Measurements from ENCODE around the gene BRSK2. TPM values are rescaled to one million over a fixed set of nuclear protein-coding genes. Genes with fewer than 3 reads are reported as not detected.

Gene BRSK2
- total RNA-seq, 3 donors from 2014 or later, result 0.58 to 4.3 (median 0.60) TPM

GRCh38 chr11:1480555-1481482, 91.1 kb downstream of the BRSK2 start:
- Histone ChIP-seq H3K36me3 (ENCODE audit: low read depth) (no peaks in the 10 kb centered on the region), H3K4me3 (no peak overlapping the region), H3K9me3 (no peaks in the 10 kb centered on the region), H3K4me1 (ENCODE audit: low read depth) (peaks cover 6% of the 10 kb centered on the region)
- intact Hi-C loops (cut with DNase I, micrococcal nuclease), result no loop called here
- DNase-seq (peak in 2 of 3 donors; percentile 23 to 44), ATAC-seq (no peak)
- no peak for TF ChIP-seq CTCF (IDR thresholded peaks at IDR 0.05)

GRCh38 chr11:1481483-1481825, 91.7 kb downstream of the BRSK2 start:
- ATAC-seq (no peak), DNase-seq (no peak)
- H3K9me3 ChIP-seq, result no peaks in the 10 kb centered on the region
- H3K4me3 ChIP-seq, result no peak overlapping the region
- H3K4me1 ChIP-seq (ENCODE audit: low read depth), result peaks cover 13% of the 10 kb centered on the region
- no peak for TF ChIP-seq CTCF (IDR thresholded peaks at IDR 0.05)
- intact Hi-C loops (cut with DNase I, micrococcal nuclease), result no loop called here
- H3K36me3 ChIP-seq (ENCODE audit: low read depth), result no peaks in the 10 kb centered on the region

GRCh38 chr11:1481861-1482441, 92.2 kb downstream of the BRSK2 start:
- TF ChIP-seq CTCF (IDR thresholded peaks at IDR 0.05), result no peak
- DNase-seq (peak in 2 of 3 donors; percentile 23 to 32), ATAC-seq (no peak)
- Histone ChIP-seq H3K36me3 (ENCODE audit: low read depth) (no peaks in the 10 kb centered on the region), H3K4me3 (no peak overlapping the region), H3K9me3 (no peaks in the 10 kb centered on the region), H3K4me1 (ENCODE audit: low read depth) (peaks cover 16% of the 10 kb centered on the region)
- intact Hi-C loops (cut with DNase I, micrococcal nuclease), result no loop called here

- Histone ChIP-seq H3K36me3 (ENCODE audit: low read depth) (no peaks in the 10 kb centered on the region), H3K4me3 (no peak overlapping the region), H3K4me1 (ENCODE audit: low read depth) (peaks cover 24% of the 10 kb centered on the region), H3K9me3 (no peaks in the 10 kb centered on the region)
- ATAC-seq, result no peak
- intact Hi-C loops (cut with DNase I, micrococcal nuclease), result no loop called here
- TF ChIP-seq CTCF (IDR thresholded peaks at IDR 0.05), result no peak
- DNase-seq, result peak in 2 of 3 donors; percentile 29 to 48
Observed at GRCh38 chr11:1482581-1483444, 93.1 kb downstream of the BRSK2 start.

GRCh38 chr11:1483445-1483961, 93.8 kb downstream of the BRSK2 start:
- Histone ChIP-seq H3K4me3 (no peak overlapping the region), H3K4me1 (ENCODE audit: low read depth) (peaks cover 29% of the 10 kb centered on the region), H3K9me3 (no peaks in the 10 kb centered on the region), H3K36me3 (ENCODE audit: low read depth) (no peaks in the 10 kb centered on the region)
- ATAC-seq, result no peak
- DNase-seq, result peak in 1 of 3 donors; percentile 16
- intact Hi-C loops (cut with DNase I, micrococcal nuclease), result no loop called here
- no peak for TF ChIP-seq CTCF (IDR thresholded peaks at IDR 0.05)
